GM18498 (cell line): ENCODE results near the gene USP30.
A peak's percentile ranks its signal among the peaks of the same experiment; 100 is the strongest.
"Not testable (repeated sequence)": the region's sequence is repeated elsewhere in the genome, so short reads cannot be mapped to it uniquely, and the experiment has no call there.

Experiments
- ATAC-seq: cut with Tn5 transposase; IDR thresholded peaks from one replicate; pipeline ENCODE4 v1.9.1; 2021; ENCODE audit warnings: mild to moderate bottlenecking, moderate library complexity; ENCODE audit not compliant: unreplicated experiment

The USP30 gene, protein sequence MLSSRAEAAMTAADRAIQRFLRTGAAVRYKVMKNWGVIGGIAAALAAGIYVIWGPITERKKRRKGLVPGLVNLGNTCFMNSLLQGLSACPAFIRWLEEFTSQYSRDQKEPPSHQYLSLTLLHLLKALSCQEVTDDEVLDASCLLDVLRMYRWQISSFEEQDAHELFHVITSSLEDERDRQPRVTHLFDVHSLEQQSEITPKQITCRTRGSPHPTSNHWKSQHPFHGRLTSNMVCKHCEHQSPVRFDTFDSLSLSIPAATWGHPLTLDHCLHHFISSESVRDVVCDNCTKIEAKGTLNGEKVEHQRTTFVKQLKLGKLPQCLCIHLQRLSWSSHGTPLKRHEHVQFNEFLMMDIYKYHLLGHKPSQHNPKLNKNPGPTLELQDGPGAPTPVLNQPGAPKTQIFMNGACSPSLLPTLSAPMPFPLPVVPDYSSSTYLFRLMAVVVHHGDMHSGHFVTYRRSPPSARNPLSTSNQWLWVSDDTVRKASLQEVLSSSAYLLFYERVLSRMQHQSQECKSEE

DNA sequence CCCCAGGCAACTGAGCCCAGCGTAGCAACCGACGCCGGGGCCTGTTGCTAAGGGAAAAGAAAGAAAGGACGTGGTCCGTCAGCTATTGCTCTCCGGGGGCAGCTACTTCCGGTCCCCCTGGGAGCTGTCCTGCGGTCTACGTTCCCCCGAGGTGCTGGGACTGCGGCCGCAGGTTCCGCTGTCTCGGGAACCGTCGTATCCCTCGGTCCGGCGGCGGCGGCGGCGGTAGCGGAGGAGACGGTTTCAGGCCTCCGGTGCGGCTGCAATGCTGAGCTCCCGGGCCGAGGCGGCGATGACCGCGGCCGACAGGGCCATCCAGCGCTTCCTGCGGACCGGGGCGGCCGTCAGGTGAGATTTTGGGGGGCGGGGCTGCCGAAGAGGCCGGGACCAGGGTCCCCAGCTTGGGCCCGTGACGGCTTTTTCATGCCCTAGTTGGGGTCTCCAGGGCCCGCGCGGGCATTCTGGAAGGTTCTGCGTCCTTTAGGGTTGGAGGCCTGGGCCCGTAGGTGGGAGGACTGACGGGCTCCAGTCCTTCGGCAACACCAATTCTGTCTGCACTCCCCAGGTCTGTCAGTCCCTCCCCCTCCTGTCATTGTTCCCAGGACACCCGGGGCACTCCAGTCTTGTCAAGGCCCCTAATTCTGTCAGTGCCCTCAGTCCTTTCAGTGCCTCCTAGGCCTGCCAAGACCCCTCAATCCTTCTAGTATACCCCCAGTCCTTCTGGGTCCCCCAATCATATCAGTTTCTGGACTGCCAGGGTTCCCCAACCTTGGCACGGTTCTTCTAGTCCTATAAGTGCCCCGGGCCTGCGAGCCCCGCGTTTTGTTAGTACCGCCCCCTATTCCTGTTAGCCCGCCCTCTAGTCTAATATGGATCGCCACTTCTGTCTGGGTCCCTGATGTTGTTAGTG lies at the start of gene USP30:
Gene USP30 (plus strand): TSS at position 163 of the 910 bp plus-strand sequence. CDS start 103 bp downstream, at position 266.
- ATAC-seq: peak; percentile 84

DNA sequence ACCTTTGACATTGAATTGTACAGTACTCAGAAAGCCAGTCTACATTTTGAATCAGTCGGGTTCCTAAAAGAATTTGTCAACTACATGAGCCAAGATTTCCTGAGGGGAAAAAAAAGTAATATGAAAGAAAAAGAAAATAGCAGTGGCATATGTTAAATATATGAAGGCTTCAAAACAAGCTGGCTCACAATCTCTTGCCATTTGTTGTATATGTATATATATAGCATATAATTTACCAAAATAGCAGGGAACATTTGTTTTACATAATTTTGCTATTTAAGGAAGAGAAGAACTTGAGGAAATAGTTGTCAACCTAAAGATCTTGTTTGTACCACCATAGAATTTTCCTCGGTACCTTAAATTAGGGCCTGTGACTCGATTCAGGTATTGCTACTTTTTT lies 48.4 kb upstream of the USP30 start:
- no peak for ATAC-seq

- ATAC-seq: no peak
Measured at GRCh38 chr12:109009766-109010165, 42.6 kb upstream of the USP30 start.

GRCh38 chr12:109010259-109010658 lies 42.1 kb upstream of the USP30 start:
- ATAC-seq: no peak

- ATAC-seq: no peak
Measured at GRCh38 chr12:109014984-109015765, 37.2 kb upstream of the USP30 start.

- no peak for ATAC-seq
Measured at GRCh38 chr12:109016016-109016415, 36.4 kb upstream of the USP30 start.

- ATAC-seq: no peak
Measured at GRCh38 chr12:109016978-109017377, 35.4 kb upstream of the USP30 start.

GRCh38 chr12:109018296-109018695 lies 34.1 kb upstream of the USP30 start:
- no peak for ATAC-seq

GRCh38 chr12:109020146-109020795 lies 32.1 kb upstream of the USP30 start:
- ATAC-seq: no peak

DNA sequence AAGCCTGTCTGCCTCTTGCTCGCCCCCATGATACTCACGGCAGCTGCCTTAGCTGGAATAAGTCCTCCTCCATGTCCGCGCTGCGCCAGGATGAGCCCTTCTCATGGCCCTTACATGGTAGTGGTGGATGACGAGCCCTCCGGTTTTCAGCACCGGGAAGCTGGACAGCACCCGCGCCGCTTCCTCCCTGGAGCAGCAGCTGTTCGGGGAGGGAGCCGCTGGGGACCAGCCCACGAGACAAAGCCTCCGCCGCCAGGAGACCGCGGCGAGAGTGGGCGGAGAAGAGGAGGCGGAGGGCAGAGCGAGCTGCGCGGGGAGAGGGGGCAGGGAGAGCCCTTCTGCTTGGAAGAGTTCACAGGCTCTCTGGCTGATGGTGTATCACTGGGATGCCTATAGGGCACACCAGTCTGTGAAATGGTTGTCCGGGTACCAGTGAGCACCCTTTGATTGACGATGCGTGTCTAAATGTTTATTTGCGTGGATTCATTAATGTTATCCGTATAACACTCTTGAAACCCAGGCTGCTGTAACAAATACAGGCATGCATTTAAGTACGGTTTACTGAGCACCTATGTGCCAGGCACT lies 31.5 kb upstream of the USP30 start, which contains the start of gene SVOP:
Gene SVOP (minus strand): TSS at position 273 of the 585 bp plus-strand sequence. CDS start 200 bp downstream, at position 73.
- ATAC-seq: no peak

DNA sequence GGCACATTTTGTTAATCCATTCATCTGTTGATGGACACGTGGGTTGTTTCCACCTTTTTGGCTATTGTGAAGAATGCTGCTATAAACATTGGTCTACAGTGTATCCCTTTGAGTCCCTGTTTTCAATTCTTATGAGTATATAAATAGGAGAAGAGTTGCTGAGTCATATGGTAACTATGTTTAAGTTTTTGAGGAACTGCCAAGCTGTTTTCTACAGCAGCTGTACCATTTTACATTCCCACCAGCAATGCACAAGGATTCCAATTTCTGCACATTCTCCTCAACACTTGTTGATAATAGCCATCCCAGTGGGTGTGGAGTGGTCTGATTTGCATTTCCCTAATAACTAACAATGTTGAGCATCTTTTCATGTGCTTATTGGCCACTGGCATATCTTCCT lies 24.6 kb upstream of the USP30 start:
- no peak for ATAC-seq

GRCh38 chr12:109028624-109029023 lies 23.8 kb upstream of the USP30 start:
- not testable (repeated sequence) for ATAC-seq

GRCh38 chr12:109029411-109029810 lies 23.0 kb upstream of the USP30 start:
- ATAC-seq: no peak

GRCh38 chr12:109033239-109034196 lies 18.9 kb upstream of the USP30 start:
- no peak for ATAC-seq

DNA sequence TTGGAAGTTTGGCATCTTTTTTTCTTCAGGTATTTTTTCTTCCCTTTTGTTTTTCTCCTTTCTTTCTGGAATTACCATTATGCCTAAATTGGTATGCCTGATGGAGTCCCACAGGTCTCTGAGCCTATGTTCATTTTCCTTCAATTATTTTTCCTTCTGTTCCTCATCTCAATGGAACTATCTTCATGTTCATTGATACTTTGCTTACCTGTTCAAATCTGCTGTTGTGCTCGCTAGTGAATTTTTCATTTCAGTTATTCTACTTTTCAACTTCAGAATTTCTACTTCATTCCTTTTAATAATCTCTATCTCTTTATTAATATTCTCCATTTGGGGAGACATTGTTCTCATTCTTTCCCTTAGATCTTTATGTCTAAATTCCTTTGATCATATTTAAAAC lies 15.4 kb upstream of the USP30 start:
- ATAC-seq: no peak

GRCh38 chr12:109044241-109044640 lies 8.1 kb upstream of the USP30 start:
- ATAC-seq: no peak

GRCh38 chr12:109047081-109047805 lies 5.1 kb upstream of the USP30 start:
- no peak for ATAC-seq

GRCh38 chr12:109048706-109049105 lies 3.7 kb upstream of the USP30 start:
- not testable (repeated sequence) for ATAC-seq
